Pancreas (tissue), 10 donors: ENCODE measurements around the gene TMUB1. TPM values are rescaled to one million over a fixed set of nuclear protein-coding genes. Genes with fewer than 3 reads are reported as not detected.
A peak's percentile ranks its signal among the peaks of the same experiment; 100 is the strongest.

Experiments used
- ATAC-seq, 4 donors: fragments of 200-7000 bp; cut with Tn5 transposase; one replicate each; pipeline versions ENCODE4 v1.8.0 to v1.9.1; 2020; ENCODE audit warnings: mild to moderate bottlenecking in 4 of 4, moderate library complexity in 4 of 4
- DNase-seq, 6 donors: peaks; one replicate each; pipeline ENCODE4 v3.0.0-alpha.2; 2020
- FAIRE-seq: peaks from 2 replicates; lab custom pipeline; 2012; peaks lifted over from hg19 to GRCh38; lab: Jason Lieb, UNC
- H3K27ac ChIP-seq, 4 donors: fragments of 200-600 bp; sonication (generic); 1 replicate in 3 of 4; 2 replicates in 1 of 4; pipeline versions ENCODE4 v1.5.0 to v1.8.0; 2020
- H3K27me3 ChIP-seq, 4 donors: fragments of 200-600 bp; one replicate each; pipeline ENCODE4 v1.8.0; 2021
- H3K36me3 ChIP-seq, 3 donors: fragments of 200-600 bp; sonication (generic) in 1 of 3; one replicate each; pipeline versions ENCODE4 v1.5.0 to v1.8.0; 2020 to 2021
- H3K4me1 ChIP-seq, 3 donors: fragments of 200-600 bp; one replicate each; pipeline ENCODE4 v1.8.0; 2021
- H3K4me3 ChIP-seq, 4 donors: fragments of 200-600 bp; sonication (generic) in 2 of 4; one replicate each; pipeline versions ENCODE4 v1.5.0 to v1.8.0; 2020 to 2021
- H3K9me3 ChIP-seq, 4 donors: fragments of 200-600 bp; one replicate each; pipeline ENCODE4 v1.8.0; 2021
- WGBS, 2 donors: extraction: QIAGEN DNeasy Blood & Tissue Kit; methylation state at CpG; one replicate each; pipeline ENCODE4 v1.1.7; 2013; 5-methylcytosine and 5-hydroxymethylcytosine counted together
- intact Hi-C, 3 donors: fragments of 100-400 bp; cut with DNase I; formaldehyde crosslinking; loops; one replicate each; pipeline versions ENCODE4 v1.11.1 to v1.14.2; 2022
- polyA plus RNA-seq, 2 donors: library from polyadenylated mRNA; stranded (reverse); fragments of 200-250 nt; gene quantifications; one replicate each; pipeline ENCODE4 v1.2.3, GENCODE V29; 2013
- total RNA-seq, 6 donors: library from RNA; stranded (reverse); fragmentation: NEBNext Ultra II Directional in 4 of 6; extraction: Animal tissue kit (Norgen Biotek cat#: 25700) in 4 of 6; gene quantifications; one replicate each; pipeline versions ENCODE4 v1.2.1 to v1.2.4, GENCODE V29; 2021 to 2023
- TF ChIP-seq, protein P1 (sequence below), 4 donors: fragments of 200-600 bp; sonication (generic) in 3 of 4; IDR thresholded peaks; one replicate each; pipeline versions ENCODE4 v1.5.0 to v1.8.0; 2021; ENCODE audit warnings: antibody characterized with exemption in 4 of 4
- donor health status: healthy with polysubstance abuse.
- donor health status: DM: no; HTN: no; CAD: no; lungs with moderate emphysema.
- donor health status: DM: no; HTN: no; CAD: no.
- donor health status: control.
- donor health status: control.
- donor health status: Bipolar disorder and iron deficiency.
- donor health status: DM: yes; HTN: yes; CAD: no.
- donor health status: DM: no; HTN: no; CAD: no.
- donor health status: DM: no; HTN: no; CAD: no.
- donor health status: DM: yes; HTN: yes; CAD: no.

Gene TMUB1
- total and polyA plus RNA-seq, 8 donors = 34.5 to 103 (median 44.1) TPM

DNA sequence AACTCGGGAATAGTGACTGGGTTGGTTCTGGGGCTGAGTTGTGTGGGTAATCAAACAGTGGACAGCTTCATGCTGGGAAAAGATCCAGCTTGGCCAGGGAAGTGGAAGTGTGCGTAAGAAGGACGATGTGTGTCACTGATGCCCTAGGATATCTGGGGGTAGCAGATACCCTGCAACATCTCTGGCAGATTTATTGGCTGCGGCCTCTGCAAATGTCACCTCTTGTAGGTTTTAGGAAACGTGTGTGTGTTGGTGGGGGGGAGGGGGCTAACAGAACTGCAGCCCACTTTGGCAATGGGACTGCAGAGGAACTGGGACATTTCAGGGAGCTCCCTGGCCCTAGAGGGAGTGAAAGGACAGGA lies 2.0 kb upstream of the TMUB1 start:
- Histone ChIP-seq H3K27ac (peak overlapping the region; percentile 70 to 93 (median 80)), H3K9me3 (no peaks in the 10 kb centered on the region), H3K4me1 (peaks cover 23 to 43% (median 26%) of the 10 kb centered on the region in 3 donors), H3K27me3 (no peaks in the 10 kb centered on the region), H3K4me3 (peak overlapping the region in 1 of 4 donors; percentile 46), H3K36me3 (no peaks in the 10 kb centered on the region)
- FAIRE-seq (no peak), ATAC-seq (no peak), DNase-seq (peak in 4 of 6 donors; percentile 21 to 61 (median 48))
- 18 to 31% methylated on average over 5 of the region's 5 CpGs for WGBS, 2 donors
- TF ChIP-seq, protein P1, sequence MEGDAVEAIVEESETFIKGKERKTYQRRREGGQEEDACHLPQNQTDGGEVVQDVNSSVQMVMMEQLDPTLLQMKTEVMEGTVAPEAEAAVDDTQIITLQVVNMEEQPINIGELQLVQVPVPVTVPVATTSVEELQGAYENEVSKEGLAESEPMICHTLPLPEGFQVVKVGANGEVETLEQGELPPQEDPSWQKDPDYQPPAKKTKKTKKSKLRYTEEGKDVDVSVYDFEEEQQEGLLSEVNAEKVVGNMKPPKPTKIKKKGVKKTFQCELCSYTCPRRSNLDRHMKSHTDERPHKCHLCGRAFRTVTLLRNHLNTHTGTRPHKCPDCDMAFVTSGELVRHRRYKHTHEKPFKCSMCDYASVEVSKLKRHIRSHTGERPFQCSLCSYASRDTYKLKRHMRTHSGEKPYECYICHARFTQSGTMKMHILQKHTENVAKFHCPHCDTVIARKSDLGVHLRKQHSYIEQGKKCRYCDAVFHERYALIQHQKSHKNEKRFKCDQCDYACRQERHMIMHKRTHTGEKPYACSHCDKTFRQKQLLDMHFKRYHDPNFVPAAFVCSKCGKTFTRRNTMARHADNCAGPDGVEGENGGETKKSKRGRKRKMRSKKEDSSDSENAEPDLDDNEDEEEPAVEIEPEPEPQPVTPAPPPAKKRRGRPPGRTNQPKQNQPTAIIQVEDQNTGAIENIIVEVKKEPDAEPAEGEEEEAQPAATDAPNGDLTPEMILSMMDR (IDR thresholded peaks at IDR 0.05) = no peak
- intact Hi-C loops = no loop called here

DNA sequence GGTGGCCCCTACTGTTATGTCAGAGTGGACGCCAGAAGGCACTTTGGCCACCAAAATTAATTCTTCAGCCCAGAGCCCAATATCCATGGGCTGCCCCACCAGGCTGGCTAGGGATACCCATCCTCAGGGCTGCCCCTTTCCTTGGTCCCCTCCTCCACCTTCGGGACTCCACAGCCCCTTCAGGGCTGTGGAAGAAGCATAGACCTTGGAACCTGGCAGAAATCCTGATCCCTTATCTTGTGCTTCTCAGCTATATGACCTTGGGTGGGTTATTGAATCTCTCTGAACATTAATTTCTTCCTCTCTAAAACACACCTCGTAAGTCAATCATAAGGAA lies 499 bp upstream of the TMUB1 start:
- no peak for ATAC-seq
- DNase-seq = no peak
- TF ChIP-seq, protein P1 (IDR thresholded peaks at IDR 0.05) = no peak
- H3K27ac ChIP-seq = peak overlapping the region in 3 of 4 donors; percentile 84 to 86 (median 86)
- FAIRE-seq = no peak
- intact Hi-C loops = no loop called here
- H3K9me3 ChIP-seq = no peaks in the 10 kb centered on the region
- WGBS, 2 donors = 2 to 7% methylated on average over 3 of the region's 3 CpGs
- no peaks in the 10 kb centered on the region for H3K36me3 ChIP-seq
- H3K4me1 ChIP-seq = peaks cover 29 to 44% (median 32%) of the 10 kb centered on the region in 3 donors
- peak overlapping the region; percentile 53 to 99 (median 92) for H3K4me3 ChIP-seq
- no peaks in the 10 kb centered on the region for H3K27me3 ChIP-seq

DNA sequence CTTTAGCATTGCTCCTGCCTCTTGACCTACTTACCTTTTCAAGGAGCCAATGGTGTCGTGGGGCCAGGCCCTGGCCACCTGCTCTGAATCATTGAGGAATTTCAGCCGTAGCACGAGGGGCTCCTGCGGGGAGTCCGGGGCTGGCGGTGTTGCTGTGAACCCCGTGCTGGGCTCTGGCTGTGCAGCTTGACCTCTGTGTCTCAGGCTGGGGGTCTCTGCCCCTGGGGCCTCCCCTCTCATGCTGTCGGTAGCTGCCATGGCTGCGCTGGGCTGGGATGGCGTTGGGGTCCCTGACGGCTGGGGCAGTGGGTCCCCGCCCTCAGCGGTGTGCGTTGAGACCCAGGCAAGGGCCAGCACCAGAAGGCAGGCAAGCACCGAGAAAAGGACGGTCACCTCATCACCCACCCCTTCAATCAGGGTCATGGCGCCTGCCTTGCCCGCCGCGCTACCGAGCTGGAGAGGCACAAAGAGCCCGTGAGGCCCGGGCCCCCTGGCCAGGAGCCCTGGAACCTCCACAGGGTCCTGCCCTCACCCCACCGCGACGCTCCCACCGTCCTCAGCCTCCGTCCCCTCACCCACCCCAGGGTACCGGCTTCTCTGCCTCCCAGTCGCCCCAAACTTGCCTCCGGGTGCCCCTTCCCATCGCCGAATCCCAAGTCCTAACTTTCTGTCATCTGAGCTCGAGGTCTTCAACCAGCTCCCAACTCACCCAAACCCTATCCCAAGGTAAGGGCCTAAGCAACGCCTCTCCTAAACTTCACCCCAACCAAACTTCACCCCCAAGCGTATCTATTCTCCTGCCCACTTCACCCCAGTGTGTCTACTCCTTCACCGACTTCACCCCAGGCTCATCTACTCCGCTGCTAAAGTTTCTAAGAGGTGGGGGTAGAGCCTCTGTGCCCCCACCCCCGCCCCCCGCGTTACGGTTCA lies 887 bp downstream of the TMUB1 start:
- Histone ChIP-seq H3K36me3 (no peaks in the 10 kb centered on the region), H3K27me3 (no peaks in the 10 kb centered on the region), H3K27ac (peak overlapping the region; percentile 53 to 86 (median 85)), H3K9me3 (no peaks in the 10 kb centered on the region), H3K4me1 (peaks cover 29 to 37% (median 32%) of the 10 kb centered on the region in 3 donors), H3K4me3 (peak overlapping the region; percentile 53 to 99 (median 92))
- intact Hi-C loops = no loop called here
- no peak for FAIRE-seq
- WGBS, 2 donors = 33 to 34% methylated on average over 37 to 42 of the region's 42 CpGs
- ATAC-seq = no peak
- TF ChIP-seq, protein P1 (IDR thresholded peaks at IDR 0.05) = no peak
- DNase-seq = peak in 2 of 6 donors; percentile 32 to 78

DNA sequence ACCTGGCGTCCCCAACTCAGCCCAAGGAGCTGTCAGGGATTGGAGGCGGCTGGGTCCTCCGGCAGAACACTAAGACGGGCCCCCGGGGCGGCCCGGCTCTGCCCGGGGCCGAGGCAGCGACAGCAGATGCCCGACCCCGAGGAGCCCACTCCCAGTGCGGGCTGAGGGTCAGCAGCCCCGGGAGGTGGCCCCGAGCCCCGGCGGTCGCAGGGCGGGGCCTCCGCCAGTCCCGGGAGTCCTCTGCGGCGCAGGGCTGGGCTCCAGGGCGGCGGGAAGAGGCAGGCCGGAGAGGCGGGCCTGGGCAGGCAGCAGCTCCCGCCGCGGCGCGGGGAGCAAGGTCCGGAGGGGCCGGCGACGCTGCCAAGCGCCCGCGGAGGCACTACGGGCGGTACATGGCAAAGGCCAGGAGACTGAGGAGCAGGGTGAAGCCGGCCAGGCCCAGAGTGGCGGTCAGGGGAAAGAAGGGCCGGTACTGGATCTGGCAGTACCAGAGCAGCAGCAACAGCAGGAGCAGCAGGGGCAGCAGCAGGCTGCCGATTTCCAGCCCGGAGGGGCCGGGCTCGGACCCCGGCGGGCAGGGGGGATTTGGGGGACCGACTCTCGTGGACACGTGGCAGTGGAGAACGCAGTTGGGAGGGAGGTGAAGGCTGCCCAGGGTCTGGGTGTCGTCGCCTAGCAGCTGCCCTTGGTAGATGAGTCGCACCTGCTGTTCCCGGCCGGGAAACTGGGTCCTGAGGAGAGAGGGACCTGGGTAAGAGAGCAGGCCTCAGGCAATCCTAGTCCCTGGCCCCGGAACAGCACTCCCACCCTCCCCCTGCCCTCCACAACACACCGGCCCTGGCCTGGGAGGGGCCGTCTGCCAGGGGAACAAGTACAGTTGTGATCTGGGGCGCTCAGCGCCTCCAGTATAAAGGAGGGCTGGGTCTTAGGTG lies 1.9 kb downstream of the TMUB1 start:
- DNase-seq (peak in 4 of 6 donors; percentile 50 to 86 (median 62)), FAIRE-seq (no peak), ATAC-seq (peak in 3 of 4 donors; percentile 2 to 13 (median 10))
- Histone ChIP-seq H3K36me3 (no peaks in the 10 kb centered on the region), H3K27me3 (no peaks in the 10 kb centered on the region), H3K4me1 (peaks cover 29 to 37% (median 32%) of the 10 kb centered on the region in 3 donors), H3K4me3 (peak overlapping the region; percentile 90 to 99 (median 94)), H3K9me3 (no peaks in the 10 kb centered on the region), H3K27ac (peak overlapping the region; percentile 74 to 85 (median 81))
- 17% methylated on average over 58 to 64 of the region's 64 CpGs for WGBS, 2 donors
- intact Hi-C loops = no loop called here
- TF ChIP-seq, protein P1 (IDR thresholded peaks at IDR 0.05) = no peak
